GM10266 (cell line): ENCODE measurements around the gene DCC.
"Not testable (repeated sequence)": the region's sequence is repeated elsewhere in the genome, so short reads cannot be mapped to it uniquely, and the experiment has no call there.

Experiments
- DNase-seq: peaks from one replicate; pipeline ENCODE4 v3.0.0; 2012; ENCODE audit errors: extremely low spot score
- TF ChIP-seq, protein P1 (sequence below): IDR thresholded peaks from 2 replicates; pipeline ENCODE4 v1.5.1; 2012; ENCODE audit warnings: mild to moderate bottlenecking, low read depth; ENCODE audit not compliant: control insufficient read depth, insufficient read depth; ENCODE audit errors: missing control alignments

DCC gene

DNA sequence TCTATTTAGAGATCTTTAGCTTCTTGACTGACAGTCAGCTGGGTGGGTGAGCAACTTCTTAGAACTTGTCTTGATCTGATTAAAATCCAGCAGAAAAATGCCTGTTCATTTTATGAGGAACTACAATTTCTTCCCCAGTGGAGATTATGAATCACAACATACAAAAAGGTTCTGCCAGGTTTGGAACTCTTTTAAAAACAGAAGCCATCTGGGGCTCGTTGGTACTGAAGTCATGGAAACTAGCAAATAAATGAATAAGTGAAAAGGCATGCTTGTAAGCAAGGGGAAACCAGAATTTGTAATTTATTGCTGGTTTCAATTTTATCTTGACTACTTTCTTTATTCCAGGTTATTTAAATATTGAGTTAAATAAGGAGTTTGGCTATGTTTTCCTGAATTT is 1117.1 kb downstream of the DCC start:
- no peak for DNase-seq
- TF ChIP-seq, protein P1, sequence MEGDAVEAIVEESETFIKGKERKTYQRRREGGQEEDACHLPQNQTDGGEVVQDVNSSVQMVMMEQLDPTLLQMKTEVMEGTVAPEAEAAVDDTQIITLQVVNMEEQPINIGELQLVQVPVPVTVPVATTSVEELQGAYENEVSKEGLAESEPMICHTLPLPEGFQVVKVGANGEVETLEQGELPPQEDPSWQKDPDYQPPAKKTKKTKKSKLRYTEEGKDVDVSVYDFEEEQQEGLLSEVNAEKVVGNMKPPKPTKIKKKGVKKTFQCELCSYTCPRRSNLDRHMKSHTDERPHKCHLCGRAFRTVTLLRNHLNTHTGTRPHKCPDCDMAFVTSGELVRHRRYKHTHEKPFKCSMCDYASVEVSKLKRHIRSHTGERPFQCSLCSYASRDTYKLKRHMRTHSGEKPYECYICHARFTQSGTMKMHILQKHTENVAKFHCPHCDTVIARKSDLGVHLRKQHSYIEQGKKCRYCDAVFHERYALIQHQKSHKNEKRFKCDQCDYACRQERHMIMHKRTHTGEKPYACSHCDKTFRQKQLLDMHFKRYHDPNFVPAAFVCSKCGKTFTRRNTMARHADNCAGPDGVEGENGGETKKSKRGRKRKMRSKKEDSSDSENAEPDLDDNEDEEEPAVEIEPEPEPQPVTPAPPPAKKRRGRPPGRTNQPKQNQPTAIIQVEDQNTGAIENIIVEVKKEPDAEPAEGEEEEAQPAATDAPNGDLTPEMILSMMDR, result no peak

DNA sequence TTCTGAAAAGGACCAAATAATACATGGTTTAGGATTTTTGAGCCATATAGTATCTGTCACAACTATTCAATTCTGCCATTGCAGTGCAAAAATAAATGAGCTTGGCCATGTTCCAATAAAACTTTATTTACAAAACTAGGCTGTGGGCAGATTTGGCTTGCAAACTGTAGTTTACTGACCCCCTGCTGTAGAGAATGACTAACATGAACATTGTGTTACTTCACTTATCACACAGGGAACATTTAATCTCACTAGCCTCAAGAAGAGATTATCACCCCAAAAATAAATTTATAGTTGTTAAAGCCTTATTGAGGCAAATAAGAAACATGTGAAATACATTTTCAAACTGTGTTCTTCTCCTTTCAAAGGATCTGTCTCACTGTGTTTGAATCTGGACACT is 1118.3 kb downstream of the DCC start:
- TF ChIP-seq, protein P1, result no peak
- DNase-seq, result no peak

DNA sequence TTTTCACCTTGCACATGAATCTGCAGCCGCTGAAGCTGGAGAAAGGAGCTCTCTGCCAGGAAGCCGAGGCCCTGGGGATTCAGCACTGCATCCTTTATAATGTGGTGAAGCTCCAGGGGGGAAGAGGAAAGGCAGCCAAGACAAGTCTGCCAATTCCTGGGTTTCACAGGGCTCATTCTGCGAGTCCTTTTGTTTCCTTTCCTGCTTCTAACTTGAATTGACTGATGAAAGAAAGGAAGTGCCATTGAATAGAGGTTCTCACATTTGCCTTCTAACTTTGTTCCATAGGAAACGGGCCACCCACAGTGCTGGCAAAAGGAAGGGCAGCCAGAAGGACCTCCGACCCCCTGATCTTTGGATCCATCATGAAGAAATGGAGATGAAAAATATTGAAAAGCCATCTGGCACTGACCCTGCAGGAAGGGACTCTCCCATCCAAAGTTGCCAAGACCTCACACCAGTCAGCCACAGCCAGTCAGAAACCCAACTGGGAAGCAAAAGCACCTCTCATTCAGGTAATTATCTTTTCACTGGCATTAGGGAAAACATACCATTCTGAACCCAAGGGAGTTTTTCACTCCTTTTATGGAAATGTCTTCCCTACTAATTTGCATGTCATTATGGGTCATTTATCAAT is 1119.1 kb downstream of the DCC start:
- DNase-seq, result no peak
- TF ChIP-seq, protein P1, result no peak

DNA sequence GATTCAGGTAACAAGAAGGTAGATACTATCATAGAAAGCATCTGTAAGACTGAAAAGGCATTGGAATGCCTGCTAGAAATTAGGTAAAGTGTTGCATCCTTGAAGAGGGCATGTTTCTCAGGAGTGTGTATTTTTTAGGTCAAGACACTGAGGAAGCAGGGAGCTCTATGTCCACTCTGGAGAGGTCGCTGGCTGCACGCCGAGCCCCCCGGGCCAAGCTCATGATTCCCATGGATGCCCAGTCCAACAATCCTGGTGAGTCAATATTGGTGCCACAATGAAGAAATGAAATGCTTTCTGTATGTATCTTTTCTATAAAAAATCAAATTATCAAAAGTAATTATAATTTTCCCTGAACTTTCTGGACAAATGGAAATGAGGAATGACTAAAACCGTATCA is 1127.8 kb downstream of the DCC start:
- DNase-seq, result no peak
- TF ChIP-seq, protein P1, result no peak

DNA sequence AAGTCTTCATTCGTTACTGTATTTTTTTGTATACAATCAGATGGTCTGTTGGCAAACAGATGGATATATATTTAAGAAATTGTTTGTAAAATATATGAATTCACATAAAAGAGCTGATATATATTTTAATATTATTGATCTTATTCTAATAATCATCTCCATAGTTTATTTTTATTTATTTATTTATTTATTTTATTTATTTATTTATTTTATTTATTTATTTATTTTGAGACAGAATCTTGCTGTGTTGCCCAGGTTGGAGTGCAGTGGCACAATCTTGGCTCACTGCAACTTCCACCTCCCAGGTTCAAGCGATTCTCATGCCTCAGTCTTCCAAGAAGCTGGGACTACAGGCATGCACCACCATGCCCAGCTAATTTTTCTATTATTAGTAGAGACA is 1128.2 kb downstream of the DCC start:
- DNase-seq, result not testable (repeated sequence)

DNA sequence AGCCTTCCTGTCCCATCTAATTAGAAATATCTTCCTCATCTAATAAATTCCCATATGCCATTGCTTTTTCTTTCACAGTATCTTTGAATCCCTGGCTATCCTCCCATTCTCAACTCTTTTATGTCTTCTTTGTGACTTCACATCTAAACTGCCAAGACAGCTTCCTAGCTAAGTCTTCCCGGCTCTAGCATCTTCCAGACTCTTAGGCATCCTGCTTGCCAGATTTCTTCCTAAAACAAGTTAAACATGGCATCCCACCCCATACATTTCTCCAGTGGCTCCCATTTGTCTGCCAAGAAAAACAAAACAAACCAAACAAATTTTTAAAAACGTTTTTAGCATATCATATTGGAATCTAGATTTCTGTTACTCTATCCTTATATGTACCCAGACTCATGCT is 1132.5 kb downstream of the DCC start:
- no peak for DNase-seq
- TF ChIP-seq, protein P1, result no peak

DNA sequence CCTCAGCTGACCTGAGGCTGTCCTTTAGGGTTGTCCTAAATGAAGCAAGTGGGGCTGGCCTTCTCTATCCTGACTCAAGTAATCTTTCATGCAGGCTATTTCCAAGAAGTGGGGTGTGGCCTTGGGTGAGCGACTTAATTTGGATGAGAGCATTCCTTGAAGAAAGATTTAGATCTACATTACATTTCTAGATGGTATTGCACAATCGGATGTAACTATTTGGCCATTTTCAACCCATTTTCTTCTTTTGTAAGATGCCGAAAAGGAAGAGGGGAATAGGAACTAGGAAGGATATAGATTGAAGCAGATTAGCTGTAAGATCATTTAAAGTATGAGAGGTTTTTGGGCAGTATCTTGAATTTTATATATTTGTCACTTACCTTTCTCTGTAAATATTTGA is 1138.2 kb downstream of the DCC start:
- TF ChIP-seq, protein P1, result no peak
- DNase-seq, result no peak

DNA sequence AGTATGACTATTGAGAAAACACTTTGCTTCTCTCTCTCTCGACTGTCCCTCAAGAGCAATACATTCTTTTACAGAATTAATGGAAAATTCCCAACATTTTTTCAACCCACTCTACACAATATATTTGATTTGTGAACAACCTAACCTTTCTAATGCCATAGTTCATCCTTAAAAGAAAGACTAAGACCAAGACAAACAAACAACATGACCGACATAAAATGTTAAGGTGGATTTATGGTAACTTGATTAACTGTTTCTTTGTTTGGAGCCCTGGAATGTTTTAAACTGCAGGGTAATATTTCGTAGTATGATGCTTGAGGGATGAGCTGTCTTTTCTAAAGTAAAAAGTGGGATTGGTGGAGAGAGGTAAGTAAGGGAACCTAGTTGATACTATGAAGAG is 1146.3 kb downstream of the DCC start:
- no peak for DNase-seq
- TF ChIP-seq, protein P1, result no peak
